A673 (cell line): ENCODE data around the gene LARP1. TPM values are rescaled to one million over a fixed set of nuclear protein-coding genes. Genes with fewer than 3 reads are reported as not detected.

ENCODE experiments used
- BruUV-seq: library from RNA; stranded (reverse); fragments of 400-500 nt; replicated peaks from 2 replicates; lab custom pipeline; 2021; lab: Mats Ljungman, UMichigan
- CTCF ChIA-PET: fragments of 300-600 bp; sonication (Branson Sonifier 250); formaldehyde crosslinking; loops from one replicate; lab custom pipeline; 2022; ENCODE audit warnings: antibody characterized with exemption; lab: Charles Lee
- POLR2A ChIA-PET: fragments of 300-600 bp; sonication (Branson Sonifier 250); formaldehyde crosslinking; loops from one replicate; lab custom pipeline; 2022; ENCODE audit warnings: antibody characterized with exemption; ENCODE audit not compliant: low non-redundant PET; lab: Charles Lee
- DNase-seq: peaks from one replicate; pipeline ENCODE4 v3.0.0-alpha.2; 2015; ENCODE audit warnings: low spot score
- H3K27ac ChIP-seq: fragments of 200-600 bp; sonication (generic); 2 replicates; pipeline ENCODE4 v1.5.1; 2016; ENCODE audit warnings: mixed run types, low read depth, mild to moderate bottlenecking, mixed read lengths, antibody characterized with exemption, low read length; ENCODE audit not compliant: poor library complexity, severe bottlenecking
- H3K27me3 ChIP-seq: fragments of 200-600 bp; sonication (generic); replicated peaks from 2 replicates; pipeline ENCODE4 v1.6.1; 2017; ENCODE audit warnings: mixed run types, low read depth, mild to moderate bottlenecking, mixed read lengths, antibody characterized with exemption, low read length; ENCODE audit not compliant: insufficient read depth, poor library complexity
- H3K36me3 ChIP-seq: fragments of 200-600 bp; sonication (generic); 2 replicates; pipeline ENCODE4 v1.6.1; 2016; ENCODE audit warnings: mixed run types, mild to moderate bottlenecking, mixed read lengths, antibody characterized with exemption, low read length; ENCODE audit not compliant: insufficient read depth, poor library complexity, severe bottlenecking
- H3K4me1 ChIP-seq: fragments of 200-600 bp; sonication (generic); 2 replicates; pipeline ENCODE4 v1.6.1; 2017; ENCODE audit warnings: mixed run types, mild to moderate bottlenecking, mixed read lengths, antibody characterized with exemption, low read length; ENCODE audit not compliant: insufficient read depth, poor library complexity, severe bottlenecking
- H3K4me3 ChIP-seq: fragments of 200-600 bp; sonication (generic); 2 replicates; pipeline ENCODE4 v1.5.1; 2016; ENCODE audit warnings: low read depth, mixed run types, mild to moderate bottlenecking, mixed read lengths, low read length; ENCODE audit not compliant: poor library complexity, severe bottlenecking
- H3K9me3 ChIP-seq: fragments of 200-600 bp; sonication (generic); 2 replicates; pipeline ENCODE4 v1.6.1; 2016; ENCODE audit warnings: mixed run types, low read depth, mild to moderate bottlenecking, mixed read lengths, antibody characterized with exemption, low read length; ENCODE audit not compliant: poor library complexity, severe bottlenecking
- CTCF ChIP-seq: fragments of 300-800, 200-600 bp; sonication (generic); conservative IDR thresholded peaks from 2 replicates; pipeline ENCODE4 v1.5.1; 2017; ENCODE audit warnings: low read depth, mild to moderate bottlenecking, antibody characterized with exemption, low read length, moderate library complexity, mixed read lengths
- EZH2 ChIP-seq: fragments of 200-600 bp; sonication (generic); IDR thresholded peaks from 2 replicates; pipeline ENCODE4 v1.6.1; 2017; ENCODE audit warnings: borderline replicate concordance, low read depth, mild to moderate bottlenecking, mixed read lengths, antibody characterized with exemption, low read length; ENCODE audit not compliant: poor library complexity, severe bottlenecking
- intact Hi-C: fragments of 100-400 bp; cut with micrococcal nuclease; formaldehyde crosslinking; loops from one replicate; pipeline ENCODE4 v1.10.0; 2022; ENCODE audit not compliant: unreplicated experiment
- total RNA-seq: library from RNA; stranded (reverse); gene quantifications from 2 replicates; pipeline ENCODE4 v1.2.3, GENCODE V29; 2021

LARP1 gene
- total RNA-seq, 1 experiment from 2014 or later, result 257 TPM

DNA sequence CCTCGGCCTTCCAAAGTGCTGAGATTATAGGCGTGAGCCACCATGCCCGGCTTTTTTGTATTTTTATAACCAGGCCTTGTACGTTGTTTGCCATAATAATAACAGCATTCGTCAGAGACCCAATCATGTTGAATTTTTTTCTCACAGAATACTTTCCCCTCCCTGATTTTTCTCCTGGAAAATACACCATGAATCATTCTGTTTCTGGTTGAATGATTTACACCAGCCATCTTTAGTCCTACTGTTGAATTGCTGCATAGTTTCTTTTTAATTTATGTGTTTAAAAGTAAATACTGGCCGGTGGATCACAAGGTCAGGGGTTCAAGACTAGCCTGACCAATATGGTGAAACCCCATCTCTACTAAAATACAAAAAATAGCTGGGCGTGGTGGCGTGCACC is 106.8 kb downstream of the LARP1 start:
- DNase-seq, result no peak
- no TSS peak for BruUV-seq
- H3K27me3 ChIP-seq, result no peaks in the 10 kb centered on the region
- intact Hi-C loops, result no loop called here
- TF ChIP-seq CTCF (no peak), EZH2 (no peak)
- no peaks in the 10 kb centered on the region for H3K9me3 ChIP-seq
- CTCF ChIA-PET, result interaction anchor here (0.6 kb wide), 1 partner anchor 165 kb away, joined by 3 read pairs; no protein-coding TSS in a partner anchor
- H3K4me1 ChIP-seq, result peaks cover 24% of the 10 kb centered on the region
- no peak overlapping the region for H3K27ac ChIP-seq
- H3K36me3 ChIP-seq, result peaks cover 25% of the 10 kb centered on the region
- H3K4me3 ChIP-seq, result no peak overlapping the region
- POLR2A ChIA-PET, result no interaction called here

DNA sequence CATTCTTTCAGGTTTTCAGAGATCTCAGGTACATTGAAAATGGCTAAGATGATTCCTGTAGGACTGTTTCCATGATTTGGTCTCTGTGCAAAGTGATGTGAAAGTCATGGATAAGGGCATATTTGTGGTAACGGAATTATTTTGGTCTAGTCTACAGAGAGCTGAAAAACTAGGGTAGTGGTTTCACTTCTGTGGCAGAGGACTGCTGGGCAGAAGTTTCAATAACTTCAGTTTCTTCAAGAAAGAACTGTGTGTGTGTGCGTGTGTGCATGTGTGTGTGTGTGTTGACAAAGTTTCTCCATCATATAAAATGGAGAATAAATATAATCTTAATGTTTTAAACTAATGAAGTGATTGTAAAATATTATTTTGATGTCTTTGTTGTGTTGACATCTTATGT is 107.6 kb downstream of the LARP1 start:
- Histone ChIP-seq H3K27me3 (no peaks in the 10 kb centered on the region), H3K9me3 (no peaks in the 10 kb centered on the region), H3K4me1 (peaks cover 20% of the 10 kb centered on the region), H3K27ac (no peak overlapping the region), H3K36me3 (peaks cover 25% of the 10 kb centered on the region), H3K4me3 (no peak overlapping the region)
- no peak for TF ChIP-seq EZH2
- TF ChIP-seq CTCF, result no peak
- DNase-seq, result no peak
- CTCF ChIA-PET, result interaction anchor here (0.6 kb wide), 1 partner anchor 164 kb away, joined by 3 read pairs; no protein-coding TSS in a partner anchor
- no TSS peak for BruUV-seq
- POLR2A ChIA-PET, result no interaction called here
- intact Hi-C loops, result no loop called here

DNA sequence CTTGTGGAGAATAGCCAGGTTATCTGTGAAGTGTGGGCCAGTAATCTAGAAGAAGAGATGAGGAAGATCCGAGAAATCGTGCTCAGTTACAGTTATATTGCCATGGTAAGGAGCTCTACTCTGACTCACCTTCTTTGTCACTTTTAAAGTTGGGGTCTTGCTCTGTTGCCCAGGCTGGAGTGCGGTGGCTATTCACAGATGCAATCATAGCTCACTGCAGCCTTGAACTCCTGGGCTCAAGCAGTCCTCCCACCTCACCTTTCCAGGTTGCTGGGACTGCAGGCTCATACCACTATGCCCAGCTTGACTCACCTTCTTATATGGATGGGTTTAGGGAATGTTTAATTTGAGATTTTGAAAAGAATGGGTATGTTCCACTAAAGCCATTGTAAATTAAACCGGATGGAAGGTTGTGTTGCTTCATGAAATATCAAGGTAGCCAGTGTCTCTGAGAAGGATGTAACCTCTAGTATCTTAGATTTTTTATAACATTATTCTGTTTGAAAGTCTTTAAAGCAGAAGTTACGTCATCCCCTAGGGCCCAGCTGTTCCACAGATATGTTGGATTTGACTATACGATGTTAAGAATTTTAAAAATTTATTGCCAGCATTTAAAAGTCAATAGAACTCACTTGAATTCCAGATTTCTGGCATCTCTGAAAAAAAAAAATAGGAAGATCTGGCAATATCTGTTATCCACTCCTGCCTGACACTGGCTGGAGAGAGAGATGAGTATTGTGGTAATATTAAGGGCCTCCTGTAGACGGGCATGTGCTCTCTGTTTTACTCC is 108.3 kb downstream of the LARP1 start:
- no TSS peak for BruUV-seq
- Histone ChIP-seq H3K4me3 (no peak overlapping the region), H3K27me3 (no peaks in the 10 kb centered on the region), H3K4me1 (peaks cover 20% of the 10 kb centered on the region), H3K27ac (no peak overlapping the region), H3K9me3 (no peaks in the 10 kb centered on the region), H3K36me3 (peaks cover 25% of the 10 kb centered on the region)
- intact Hi-C loops, result no loop called here
- ChIA-PET CTCF (no interaction called here), POLR2A (no interaction called here)
- TF ChIP-seq CTCF (no peak), EZH2 (no peak)
- DNase-seq, result no peak
